GM12878 (cell line): Measurements from ENCODE around the gene MAP1S. TPM values are rescaled to one million over a fixed set of nuclear protein-coding genes. Genes with fewer than 3 reads are reported as not detected.

Source experiments
- ATAC-seq: fragments of 200-7000 bp; cut with Tn5 transposase; 3 replicates; pipeline ENCODE4 v1.9.1; 2020; ENCODE audit warnings: mild to moderate bottlenecking, moderate library complexity
- BruUV-seq: library from RNA; stranded (reverse); fragments of 400-500 nt; replicated peaks from 2 replicates; lab custom pipeline; 2021; lab: Mats Ljungman, UMichigan
- CTCF ChIA-PET: fragments of 300-600 bp; sonication (Branson Sonifier 250); formaldehyde crosslinking; extraction: SDS; loops from one replicate; lab custom pipeline; 2021; ENCODE audit warnings: inconsistent platforms; lab: Yijun Ruan, JAX
- POLR2A ChIA-PET: fragments of 350-600 bp; formaldehyde crosslinking; extraction: SDS; loops from one replicate; lab custom pipeline; 2021; ENCODE audit warnings: inconsistent platforms; lab: Charles Lee
- RAD21 ChIA-PET: fragments of 300-600 bp; sonication (Branson Sonifier 250); formaldehyde crosslinking; loops from one replicate; lab custom pipeline; 2023; ENCODE audit warnings: antibody characterized with exemption; ENCODE audit not compliant: unreplicated experiment; lab: Charles Lee
- SMC1A ChIA-PET: fragments of 300-600 bp; sonication (Branson Sonifier 250); formaldehyde crosslinking; loops from one replicate; lab custom pipeline; 2023; ENCODE audit not compliant: unreplicated experiment, uncharacterized antibody; lab: Charles Lee
- DNase-seq: peaks from one replicate; pipeline ENCODE4 v3.0.0-alpha.2; 2011; ENCODE audit warnings: low read depth, low spot score
- FAIRE-seq: peaks from 3 replicates; lab custom pipeline; 2011; peaks lifted over from hg19 to GRCh38; lab: Jason Lieb, UNC
- H2AFZ ChIP-seq: 2 replicates; pipeline ENCODE4 v1.6.0; 2011; ENCODE audit warnings: low read depth, low read length, control low read depth; ENCODE audit not compliant: control insufficient read depth
- H3K27ac ChIP-seq: 2 replicates; pipeline ENCODE4 v1.5.1; 2011; ENCODE audit warnings: control low read depth; ENCODE audit not compliant: control insufficient read depth, insufficient read depth
- H3K27me3 ChIP-seq, 2 experiments: replicated peaks in 1 of 2; 2 replicates each; pipeline versions ENCODE4 v1.6.0 to v1.6.1; 2011; ENCODE audit warnings: low read length in 1 of 2; ENCODE audit not compliant: control insufficient read depth in 2 of 2, insufficient read depth in 2 of 2
- H3K36me3 ChIP-seq, 2 experiments: 2 replicates each; pipeline ENCODE4 v1.5.1; 2011; ENCODE audit warnings: low read length in 1 of 2; ENCODE audit not compliant: control insufficient read depth in 2 of 2, insufficient read depth in 2 of 2
- H3K4me1 ChIP-seq: 2 replicates; pipeline ENCODE4 v1.6.1; 2011; ENCODE audit warnings: mild to moderate bottlenecking, low read length, moderate library complexity, mixed read lengths; ENCODE audit not compliant: control insufficient read depth, insufficient read depth
- H3K4me2 ChIP-seq: 2 replicates; pipeline ENCODE4 v1.6.0; 2011; ENCODE audit warnings: control low read depth; ENCODE audit not compliant: control insufficient read depth, insufficient read depth
- H3K4me3 ChIP-seq: fragments of 200-600 bp; sonication (generic); 2 replicates; pipeline ENCODE4 v1.5.1; 2016
- H3K79me2 ChIP-seq: 2 replicates; pipeline ENCODE4 v1.6.0; 2011; ENCODE audit warnings: low read length; ENCODE audit not compliant: control insufficient read depth, insufficient read depth
- H3K9ac ChIP-seq: 2 replicates; pipeline ENCODE4 v1.8.0; 2011; ENCODE audit warnings: low read length, control low read depth, mixed read lengths; ENCODE audit not compliant: control insufficient read depth, insufficient read depth
- H3K9me3 ChIP-seq: replicated peaks from 3 replicates; pipeline ENCODE4 v1.5.1; 2011; ENCODE audit warnings: mild to moderate bottlenecking, low read length; ENCODE audit not compliant: control insufficient read depth, insufficient read depth
- H4K20me1 ChIP-seq: 2 replicates; pipeline ENCODE4 v1.6.0; 2011; ENCODE audit not compliant: control insufficient read depth, insufficient read depth
- ATF7 ChIP-seq: fragments of 450-650 bp; IDR thresholded peaks from 2 replicates; pipeline ENCODE4 v1.6.1; 2016; ENCODE audit warnings: low read depth, mild to moderate bottlenecking
- JUNB ChIP-seq: IDR thresholded peaks from 2 replicates; pipeline ENCODE4 v1.6.1; 2016; ENCODE audit warnings: antibody characterized with exemption, mild to moderate bottlenecking
- MEF2B ChIP-seq: fragments of 450-650 bp; IDR thresholded peaks from 2 replicates; pipeline ENCODE4 v1.6.1; 2018; ENCODE audit warnings: mild to moderate bottlenecking, moderate library complexity; ENCODE audit not compliant: partially characterized antibody, poor library complexity, severe bottlenecking
- NR2C2 ChIP-seq: IDR thresholded peaks from 2 replicates; pipeline ENCODE4 v1.6.1; 2011; ENCODE audit warnings: borderline replicate concordance, low read depth; ENCODE audit not compliant: control insufficient read depth, insufficient read length
- POLR2A ChIP-seq: IDR thresholded peaks from 2 replicates; pipeline ENCODE4 v1.6.1; 2011; ENCODE audit warnings: low read depth, mild to moderate bottlenecking, low read length
- WGBS: methylation state at CpG from one replicate; pipeline ENCODE4 v1.1.6; 2016; ENCODE audit warnings: low lambda C conversion rate; ENCODE audit not compliant: insufficient replicate concordance, insufficient coverage; ENCODE audit errors: missing lambda C conversion rate; 5-methylcytosine and 5-hydroxymethylcytosine counted together
- in situ Hi-C: fragments of 300-500 bp; cut with MboI; formaldehyde crosslinking; loops from 9 replicates; pipeline ENCODE4 v1.14.3; 2018; ENCODE audit warnings: mixed read lengths
- intact Hi-C: fragments of 100-400 bp; cut with micrococcal nuclease; formaldehyde crosslinking; loops from one replicate; pipeline ENCODE4 v1.14.2; 2022; ENCODE audit not compliant: unreplicated experiment
- polyA plus RNA-seq, 11 experiments: library from polyadenylated mRNA; depleted of rRNA in 4 of 11; unstranded in 6 of 11; stranded (reverse) in 5 of 11; fragments of >200 nt; fragmentation: Nextera tagmentation in 4 of 11; fragmentation: Illumina TruSeq in 1 of 11; extraction: Ambion mirVana in 4 of 11; extraction: Trizol in 1 of 11; gene quantifications; 1 replicate in 1 of 11; 2 replicates in 10 of 11; pipeline versions ENCODE4 v1.2.1 to v1.2.3, GENCODE V29; 2011 to 2016; ENCODE audit warnings: inconsistent platforms in 2 of 11, missing spikeins in 2 of 11, low read depth in 1 of 11
- total RNA-seq, 4 experiments: library from RNA; depleted of rRNA in 3 of 4; stranded (reverse); fragments of >200 nt in 3 of 4; fragmentation: Illumina TruSeq in 1 of 4; extraction: Trizol in 1 of 4; gene quantifications; 2 replicates each; pipeline versions ENCODE4 v1.2.1 to v1.2.3, GENCODE V29; 2013 to 2021
- TF ChIP-seq, protein P1 (sequence below): fragments of 450-650 bp; IDR thresholded peaks from 2 replicates; pipeline ENCODE4 v1.6.1; 2017; ENCODE audit warnings: mild to moderate bottlenecking, moderate library complexity

Gene MAP1S
- total and polyA plus RNA-seq, 10 of the 15 experiments (the other 5 are each of a cell fraction or from before 2014, with no cell fraction given) = 2.1 to 63.9 (median 15.0) TPM

DNA sequence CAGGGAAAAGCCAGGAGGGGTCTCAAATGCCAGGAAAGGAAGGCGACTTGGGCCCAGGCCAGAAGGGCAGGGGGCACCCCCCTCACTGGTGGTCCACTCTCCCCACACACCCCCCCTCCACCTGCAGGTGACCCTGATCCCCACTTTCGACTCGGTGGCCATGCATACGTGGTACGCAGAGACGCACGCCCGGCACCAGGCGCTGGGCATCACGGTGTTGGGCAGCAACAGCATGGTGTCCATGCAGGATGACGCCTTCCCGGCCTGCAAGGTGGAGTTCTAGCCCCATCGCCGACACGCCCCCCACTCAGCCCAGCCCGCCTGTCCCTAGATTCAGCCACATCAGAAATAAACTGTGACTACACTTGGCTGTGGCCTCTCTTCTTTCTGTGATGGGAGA is 14.9 kb downstream of the MAP1S start (continued):
- TF ChIP-seq, protein P1, sequence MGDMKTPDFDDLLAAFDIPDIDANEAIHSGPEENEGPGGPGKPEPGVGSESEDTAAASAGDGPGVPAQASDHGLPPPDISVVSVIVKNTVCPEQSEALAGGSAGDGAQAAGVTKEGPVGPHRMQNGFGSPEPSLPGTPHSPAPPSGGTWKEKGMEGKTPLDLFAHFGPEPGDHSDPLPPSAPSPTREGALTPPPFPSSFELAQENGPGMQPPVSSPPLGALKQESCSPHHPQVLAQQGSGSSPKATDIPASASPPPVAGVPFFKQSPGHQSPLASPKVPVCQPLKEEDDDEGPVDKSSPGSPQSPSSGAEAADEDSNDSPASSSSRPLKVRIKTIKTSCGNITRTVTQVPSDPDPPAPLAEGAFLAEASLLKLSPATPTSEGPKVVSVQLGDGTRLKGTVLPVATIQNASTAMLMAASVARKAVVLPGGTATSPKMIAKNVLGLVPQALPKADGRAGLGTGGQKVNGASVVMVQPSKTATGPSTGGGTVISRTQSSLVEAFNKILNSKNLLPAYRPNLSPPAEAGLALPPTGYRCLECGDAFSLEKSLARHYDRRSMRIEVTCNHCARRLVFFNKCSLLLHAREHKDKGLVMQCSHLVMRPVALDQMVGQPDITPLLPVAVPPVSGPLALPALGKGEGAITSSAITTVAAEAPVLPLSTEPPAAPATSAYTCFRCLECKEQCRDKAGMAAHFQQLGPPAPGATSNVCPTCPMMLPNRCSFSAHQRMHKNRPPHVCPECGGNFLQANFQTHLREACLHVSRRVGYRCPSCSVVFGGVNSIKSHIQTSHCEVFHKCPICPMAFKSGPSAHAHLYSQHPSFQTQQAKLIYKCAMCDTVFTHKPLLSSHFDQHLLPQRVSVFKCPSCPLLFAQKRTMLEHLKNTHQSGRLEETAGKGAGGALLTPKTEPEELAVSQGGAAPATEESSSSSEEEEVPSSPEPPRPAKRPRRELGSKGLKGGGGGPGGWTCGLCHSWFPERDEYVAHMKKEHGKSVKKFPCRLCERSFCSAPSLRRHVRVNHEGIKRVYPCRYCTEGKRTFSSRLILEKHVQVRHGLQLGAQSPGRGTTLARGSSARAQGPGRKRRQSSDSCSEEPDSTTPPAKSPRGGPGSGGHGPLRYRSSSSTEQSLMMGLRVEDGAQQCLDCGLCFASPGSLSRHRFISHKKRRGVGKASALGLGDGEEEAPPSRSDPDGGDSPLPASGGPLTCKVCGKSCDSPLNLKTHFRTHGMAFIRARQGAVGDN = no peak
- TF ChIP-seq JUNB = no peak
- TF ChIP-seq ATF7 = no peak
- TF ChIP-seq MEF2B = no peak
- no peak for TF ChIP-seq NR2C2

DNA sequence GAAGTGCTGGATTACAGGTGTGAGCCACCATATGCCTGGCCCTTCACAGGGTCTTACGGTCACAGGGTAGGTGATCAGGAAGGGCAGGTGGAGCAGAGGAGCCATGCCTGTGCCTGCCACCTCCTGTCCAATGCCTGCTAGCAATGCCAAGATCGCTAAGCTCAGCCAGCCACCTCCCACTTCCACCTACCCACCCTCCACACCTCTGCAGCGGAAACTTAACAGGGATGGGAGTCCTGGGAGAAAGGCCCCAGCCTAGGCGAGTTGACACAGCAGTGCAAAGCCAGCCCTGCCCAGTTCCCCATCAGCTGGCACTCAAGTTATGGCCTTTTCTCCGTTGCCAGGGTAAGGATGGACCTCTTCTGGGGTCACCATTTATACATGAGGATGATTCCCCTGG is 16.1 kb downstream of the MAP1S start:
- ATAC-seq (no peak), FAIRE-seq (no peak), DNase-seq (no peak)
- peaks cover 2% of the 10 kb centered on the region for H3K79me2 ChIP-seq
- no peak overlapping the region for H3K4me3 ChIP-seq
- 100% methylated on average over 4 of the region's 5 CpGs for WGBS
- ChIA-PET RAD21 (no interaction called here), SMC1A (interaction anchor here (9.9 kb wide), 1 partner anchor 19 kb away, joined by 93 read pairs; the partner anchor contains the start of gene FCHO1), POLR2A (interaction anchor here (0.7 kb wide), 1 partner anchor 118 kb away, joined by 6 read pairs; no protein-coding TSS in a partner anchor), CTCF (interaction anchor here (0.5 kb wide), 1 partner anchor 24 kb away, joined by 4 read pairs; no protein-coding TSS in a partner anchor)
- H4K20me1 ChIP-seq = no peaks in the 10 kb centered on the region
- no peak overlapping the region for H3K27ac ChIP-seq
- no peaks in the 10 kb centered on the region for H3K27me3 ChIP-seq
- H3K9ac ChIP-seq = no peak overlapping the region
- TF ChIP-seq NR2C2 = no peak
- peak; percentile 29; the same call in 1 of the 2 replicates for TF ChIP-seq POLR2A
- BruUV-seq = no TSS peak
- intact Hi-C loops = no loop called here
- peaks cover 4 to 14% of the 10 kb centered on the region in 2 experiments for H3K36me3 ChIP-seq
- in situ Hi-C loops = no loop called here
- no peak overlapping the region for H3K4me2 ChIP-seq
- no peaks in the 10 kb centered on the region; the same call in 2 of the 3 replicates for H3K9me3 ChIP-seq
- H2AFZ ChIP-seq = no peak overlapping the region
- peaks cover 16% of the 10 kb centered on the region for H3K4me1 ChIP-seq
